HepG2 (cell line): ENCODE results near the gene OR4D5. TPM values are rescaled to one million over a fixed set of nuclear protein-coding genes. Genes with fewer than 3 reads are reported as not detected.

Source experiments
- ATAC-seq: fragments of 200-7000 bp; cut with Tn5 transposase; 3 replicates; pipeline ENCODE4 v1.9.1; 2020; ENCODE audit warnings: mild to moderate bottlenecking, moderate library complexity
- BruUV-seq: library from RNA; stranded (reverse); fragments of 400-500 nt; replicated peaks from 2 replicates; lab custom pipeline; 2021; lab: Mats Ljungman, UMichigan
- CTCF ChIA-PET: fragments of 300-600 bp; formaldehyde crosslinking; extraction: SDS; loops from one replicate; lab custom pipeline; 2021; ENCODE audit warnings: low total read pairs, inconsistent platforms, low intra/inter-chr PET ratio; lab: Yijun Ruan, JAX
- POLR2A ChIA-PET: fragments of 350-600 bp; sonication (Branson Sonifier 250); formaldehyde crosslinking; loops from one replicate; lab custom pipeline; 2020; ENCODE audit warnings: antibody characterized with exemption, inconsistent platforms; lab: Yijun Ruan, JAX
- DNase-seq: peaks from one replicate; pipeline ENCODE4 v3.0.0-alpha.2; 2015; ENCODE audit warnings: low spot score
- FAIRE-seq: peaks from 3 replicates; lab custom pipeline; 2011; peaks lifted over from hg19 to GRCh38; lab: Jason Lieb, UNC
- H2AFZ ChIP-seq: one replicate; pipeline ENCODE4 v1.6.1; 2011; ENCODE audit warnings: low read length, inconsistent platforms
- H3K27ac ChIP-seq: fragments of 300-600 bp; 3 replicates; pipeline ENCODE4 v1.8.0; 2011; ENCODE audit warnings: mixed run types, mild to moderate bottlenecking, mixed read lengths, low read length, inconsistent platforms; ENCODE audit not compliant: insufficient read depth; ENCODE audit errors: extremely low read length
- H3K27me3 ChIP-seq, 2 experiments: fragments of 200-600 bp in 1 of 2; 2 replicates in 1 of 2; 3 replicates in 1 of 2; pipeline versions ENCODE4 v1.6.0 to v1.8.0; 2011; ENCODE audit warnings: low read length in 2 of 2, mild to moderate bottlenecking in 2 of 2, moderate library complexity in 2 of 2, inconsistent platforms in 1 of 2; ENCODE audit not compliant: insufficient read depth in 2 of 2, control insufficient read depth in 1 of 2
- H3K36me3 ChIP-seq, 2 experiments: fragments of 200-600 bp in 1 of 2; replicated peaks in 1 of 2; 2 replicates in 1 of 2; 3 replicates in 1 of 2; pipeline versions ENCODE4 v1.5.1 to v1.8.0; 2011; ENCODE audit warnings: low read length in 2 of 2, inconsistent platforms in 1 of 2; ENCODE audit not compliant: insufficient read depth in 2 of 2, control insufficient read depth in 1 of 2
- H3K4me1 ChIP-seq: 2 replicates; pipeline ENCODE4 v1.5.1; 2012; ENCODE audit warnings: low read length, inconsistent platforms; ENCODE audit not compliant: insufficient read depth
- H3K4me2 ChIP-seq: 2 replicates; pipeline ENCODE4 v1.6.0; 2011; ENCODE audit warnings: low read depth, low read length, inconsistent platforms
- H3K4me3 ChIP-seq, 3 experiments: fragments of 200-600 bp in 1 of 3; sonication (generic), shearing (Covaris generic) in 1 of 3; replicated peaks in 1 of 3; 2 replicates each; pipeline ENCODE4 v1.5.1; 2011 to 2016; ENCODE audit warnings: low read length in 3 of 3, inconsistent platforms in 2 of 3, low read depth in 2 of 3, mild to moderate bottlenecking in 2 of 3, control low read depth in 1 of 3, mixed read lengths in 1 of 3; ENCODE audit not compliant: insufficient read depth in 1 of 3
- H3K79me2 ChIP-seq: one replicate; pipeline ENCODE4 v1.6.1; 2011; ENCODE audit warnings: low read length, inconsistent platforms; ENCODE audit not compliant: insufficient read depth
- H3K9ac ChIP-seq: 2 replicates; pipeline ENCODE4 v1.6.0; 2011; ENCODE audit warnings: mild to moderate bottlenecking, low read depth, low read length, inconsistent platforms; ENCODE audit not compliant: insufficient read depth
- H3K9me3 ChIP-seq: 2 replicates; pipeline ENCODE4 v1.5.1; 2012; ENCODE audit warnings: mild to moderate bottlenecking, low read length
- H4K20me1 ChIP-seq: 2 replicates; pipeline ENCODE4 v1.6.0; 2011; ENCODE audit warnings: inconsistent platforms, mild to moderate bottlenecking, low read length, moderate library complexity; ENCODE audit not compliant: insufficient read depth
- ATF5 ChIP-seq: sonication (generic); formaldehyde crosslinking; IDR thresholded peaks from 2 replicates; pipeline ENCODE4 v1.4.0; 2020; ENCODE audit warnings: mild to moderate bottlenecking, low read depth, missing genetic modification reagents
- CEBPZ ChIP-seq: IDR thresholded peaks from 2 replicates; pipeline ENCODE4 v1.6.1; 2012; ENCODE audit warnings: low read length, improper control_type of control experiment
- CENPX ChIP-seq: sonication (generic); formaldehyde crosslinking; IDR thresholded peaks from 2 replicates; pipeline ENCODE4 v1.9.0; 2021; ENCODE audit warnings: mild to moderate bottlenecking, missing genetic modification reagents, moderate library complexity
- HMGXB3 ChIP-seq: sonication (generic); formaldehyde crosslinking; IDR thresholded peaks from 2 replicates; pipeline ENCODE4 v1.4.0; 2020; ENCODE audit warnings: missing genetic modification reagents, borderline replicate concordance
- PAWR ChIP-seq: sonication (generic); formaldehyde crosslinking; IDR thresholded peaks from 2 replicates; pipeline ENCODE4 v1.4.0; 2020; ENCODE audit warnings: missing genetic modification reagents, mild to moderate bottlenecking, borderline replicate concordance
- RARG ChIP-seq: sonication (generic); formaldehyde crosslinking; IDR thresholded peaks from 2 replicates; pipeline ENCODE4 v1.4.0; 2020; ENCODE audit warnings: low read depth, mild to moderate bottlenecking, missing genetic modification reagents
- SMAD9 ChIP-seq: sonication (generic); formaldehyde crosslinking; IDR thresholded peaks from 2 replicates; pipeline ENCODE4 v1.5.1; 2020; ENCODE audit warnings: mild to moderate bottlenecking, missing genetic modification reagents
- SOX13 ChIP-seq, 3 experiments: fragments of 450-650 bp in 1 of 3; sonication (generic) in 1 of 3; formaldehyde crosslinking in 1 of 3; IDR thresholded peaks in 2 of 3; conservative IDR thresholded peaks in 1 of 3; 2 replicates each; pipeline versions ENCODE4 v1.5.0 to v1.6.1; 2016 to 2020; ENCODE audit warnings: antibody characterized with exemption in 1 of 3, mild to moderate bottlenecking in 1 of 3, missing compliant biosample characterization in 1 of 3, missing genetic modification reagents in 1 of 3, moderate library complexity in 1 of 3
- STAG1 ChIP-seq: sonication (generic); formaldehyde crosslinking; IDR thresholded peaks from 2 replicates; pipeline ENCODE4 v1.4.0; 2020; ENCODE audit warnings: missing genetic modification reagents
- ZNF777 ChIP-seq: sonication (generic); formaldehyde crosslinking; IDR thresholded peaks from 2 replicates; pipeline ENCODE4 v1.4.0; 2020; ENCODE audit warnings: missing genetic modification reagents
- WGBS: methylation state at CpG from one replicate; pipeline ENCODE4 v1.1.6; 2017; ENCODE audit warnings: low lambda C conversion rate; 5-methylcytosine and 5-hydroxymethylcytosine counted together
- in situ Hi-C: cut with HindIII; loops from 2 replicates; pipeline ENCODE4 v1.10.0; 2017; ENCODE audit warnings: low pct_unique_long_range_greater_than_20kb; ENCODE audit not compliant: extremely low pct_ligation_motif_present
- intact Hi-C: fragments of 100-400 bp; cut with micrococcal nuclease; formaldehyde crosslinking; loops from one replicate; pipeline ENCODE4 v1.10.0; 2022; ENCODE audit not compliant: unreplicated experiment
- polyA plus RNA-seq, 8 experiments: library from polyadenylated mRNA; depleted of rRNA in 3 of 8; stranded (reverse) in 7 of 8; unstranded in 1 of 8; fragments of >200 nt; fragmentation: Illumina TruSeq in 4 of 8; extraction: Trizol in 4 of 8; gene quantifications; 2 replicates each; pipeline versions ENCODE4 v1.2.1 to v1.2.3, GENCODE V29; 2011 to 2016; ENCODE audit warnings: low read depth in 4 of 8, missing spikeins in 1 of 8, mixed read lengths in 1 of 8; ENCODE audit not compliant: insufficient read depth in 1 of 8
- total RNA-seq, 5 experiments: library from RNA; depleted of rRNA; stranded (reverse); fragments of >200 nt; fragmentation: Illumina TruSeq; extraction: Trizol; gene quantifications; 2 replicates each; pipeline ENCODE4 v1.2.3, GENCODE V29; 2016; ENCODE audit warnings: low read depth in 1 of 5

The OR4D5 gene
- total and polyA plus RNA-seq, 2 of the 13 experiments (the other 11 are each of a cell fraction or from before 2014, with no cell fraction given) = not detected

DNA sequence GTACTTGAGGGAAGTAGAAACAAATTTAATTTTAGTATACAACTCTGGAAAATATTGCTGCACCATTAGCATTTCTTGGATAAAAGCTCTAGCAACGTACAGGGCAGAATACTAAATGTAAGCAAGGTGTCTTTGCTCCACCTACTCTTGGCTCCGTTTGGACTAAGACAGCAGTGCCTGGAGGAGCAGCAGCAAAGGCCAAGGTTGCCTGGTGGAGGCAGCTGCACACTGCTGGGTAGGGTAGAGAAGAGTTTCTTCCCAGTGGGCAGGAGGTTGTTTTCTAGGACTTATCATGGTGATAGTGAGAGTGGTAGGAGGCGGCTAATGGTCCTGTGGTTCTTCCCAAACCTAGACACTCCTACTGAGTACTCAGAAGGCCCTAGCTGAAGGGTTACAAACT lies 39.6 kb upstream of the OR4D5 start:
- no peak overlapping the region for H3K4me2 ChIP-seq
- CTCF ChIA-PET = no interaction called here
- in situ Hi-C loops = no loop called here
- no peak for TF ChIP-seq CENPX (CRISPR knock-in tag)
- no peak for TF ChIP-seq SOX13 (IDR thresholded peaks at IDR 0.05)
- TF ChIP-seq SOX13 (CRISPR knock-in tag; conservative IDR thresholded peaks at IDR 0.05 in 1 of 2, IDR thresholded peaks at IDR 0.05 in 1 of 2) = no peak
- no peak for TF ChIP-seq RARG (CRISPR knock-in tag)
- no peak for TF ChIP-seq ZNF777 (CRISPR knock-in tag)
- no peak for TF ChIP-seq ATF5 (CRISPR knock-in tag)
- TF ChIP-seq, all 625 proteins: peak for 0
- Histone ChIP-seq H3K4me1 (no peaks in the 10 kb centered on the region), H3K4me3 (no peak overlapping the region), H4K20me1 (no peaks in the 10 kb centered on the region), H3K9me3 (no peaks in the 10 kb centered on the region), H3K27ac (no peak overlapping the region), H2AFZ (no peak overlapping the region), H3K9ac (no peak overlapping the region), H3K27me3 (no peaks in the 10 kb centered on the region), H3K79me2 (no peaks in the 10 kb centered on the region), H3K36me3 (no peaks in the 10 kb centered on the region)
- FAIRE-seq = no peak
- intact Hi-C loops = no loop called here
- POLR2A ChIA-PET = no interaction called here
- 39% methylated on average over 3 of the region's 3 CpGs for WGBS
- no TSS peak for BruUV-seq
- no peak for ATAC-seq
- DNase-seq = no peak

DNA sequence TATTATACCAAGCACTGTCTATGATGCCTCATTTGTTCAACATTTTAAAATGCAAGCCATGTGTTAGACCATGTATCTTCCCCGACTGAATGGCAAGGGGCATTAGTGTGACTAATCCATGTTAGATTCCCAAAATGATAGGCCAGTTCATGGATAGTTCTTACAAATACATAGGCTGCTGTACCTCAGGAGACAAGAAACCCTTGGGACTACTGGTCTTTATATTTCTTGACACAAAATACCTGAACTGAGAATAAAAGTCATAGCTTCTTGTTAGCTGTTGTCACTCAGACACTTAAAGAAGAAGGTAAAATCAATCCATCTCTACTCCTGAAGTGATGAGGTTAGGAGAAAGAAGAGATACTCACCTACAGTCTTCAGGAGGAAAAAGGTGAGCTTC lies 37.5 kb upstream of the OR4D5 start, which contains the start of gene OR8D4:
TSS of gene OR8D4 (plus strand) at position 301 of the 400 bp plus-strand sequence. CDS start 4,265 bp downstream, outside the sequence.
- POLR2A ChIA-PET = no interaction called here
- ATAC-seq (no peak), DNase-seq (no peak), FAIRE-seq (no peak)
- Histone ChIP-seq H3K4me1 (no peaks in the 10 kb centered on the region), H4K20me1 (no peaks in the 10 kb centered on the region), H3K79me2 (no peaks in the 10 kb centered on the region), H3K9ac (no peak within 1 kb of the TSS), H3K4me2 (no peak within 1 kb of the TSS), H3K36me3 (no peaks in the 10 kb centered on the region), H3K27ac (no peak within 1 kb of the TSS), H3K9me3 (no peaks in the 10 kb centered on the region), H2AFZ (no peak within 1 kb of the TSS), H3K4me3 (no peak within 1 kb of the TSS), H3K27me3 (no peaks in the 10 kb centered on the region)
- no TSS peak for BruUV-seq
- in situ Hi-C loops = no loop called here
- WGBS = 0% methylated on average over 1 of the region's 1 CpG
- CTCF ChIA-PET = no interaction called here
- intact Hi-C loops = no loop called here
- TF ChIP-seq PAWR (CRISPR knock-in tag) = no peak
- no peak for TF ChIP-seq CEBPZ
- TF ChIP-seq STAG1 (CRISPR knock-in tag) = no peak
- no peak for TF ChIP-seq HMGXB3
- TF ChIP-seq SMAD9 (CRISPR knock-in tag) = no peak
